Measurements from ENCODE around the gene NINL. TPM values are rescaled to one million over a fixed set of nuclear protein-coding genes. Genes with fewer than 3 reads are reported as not detected.

Gene NINL
- total RNA-seq, 2 donors from 2014 or later = 1.1 to 5.0 TPM

DNA sequence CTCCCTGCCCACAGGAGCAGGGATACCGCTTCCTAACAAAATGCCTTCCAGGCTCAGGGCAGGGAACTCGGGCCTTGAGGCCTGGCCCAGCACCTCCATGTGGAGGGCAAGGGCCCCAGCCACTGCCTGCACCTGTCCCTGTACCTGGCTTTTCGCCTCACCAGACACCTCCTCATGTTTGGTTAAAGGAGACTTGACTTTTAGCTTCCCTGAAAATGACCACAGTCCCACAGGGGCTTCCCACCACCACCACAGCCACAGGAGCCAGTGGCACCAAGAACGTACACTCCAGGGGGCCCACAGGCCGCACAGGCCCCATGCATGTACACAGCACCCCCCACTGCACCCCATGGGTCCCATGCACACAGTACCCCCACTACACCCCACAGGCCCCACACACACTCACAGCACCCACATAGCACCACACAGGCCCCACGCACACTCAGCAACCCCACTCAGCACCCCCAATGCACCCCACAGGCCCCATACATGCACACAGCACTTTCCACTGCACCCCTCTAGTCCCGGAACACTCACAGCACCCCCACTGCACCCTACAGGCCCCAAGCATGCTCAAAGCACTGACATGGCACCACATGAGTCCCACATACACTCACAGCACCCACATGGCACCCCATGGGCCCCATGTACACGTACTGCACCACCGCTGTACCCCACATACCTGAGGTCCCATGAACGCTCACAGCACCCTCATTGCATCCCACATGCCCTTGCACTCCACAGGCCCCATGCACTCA lies 91.4 kb downstream of the NINL start:
- no peak for ATAC-seq
- H3K4me1 Mint-ChIP-seq = peaks cover 2% of the 10 kb centered on the region
- H3K36me3 Mint-ChIP-seq (ENCODE audit: low read depth) = no peaks in the 10 kb centered on the region
- no peaks in the 10 kb centered on the region for H3K9me3 ChIP-seq (ENCODE audit: control insufficient read depth, low read length, poor library complexity, severe bottlenecking)
- H3K27ac Mint-ChIP-seq = no peak overlapping the region
- H3K4me3 Mint-ChIP-seq = no peak overlapping the region
- no peaks in the 10 kb centered on the region for H3K27me3 Mint-ChIP-seq
- no peak for DNase-seq

DNA sequence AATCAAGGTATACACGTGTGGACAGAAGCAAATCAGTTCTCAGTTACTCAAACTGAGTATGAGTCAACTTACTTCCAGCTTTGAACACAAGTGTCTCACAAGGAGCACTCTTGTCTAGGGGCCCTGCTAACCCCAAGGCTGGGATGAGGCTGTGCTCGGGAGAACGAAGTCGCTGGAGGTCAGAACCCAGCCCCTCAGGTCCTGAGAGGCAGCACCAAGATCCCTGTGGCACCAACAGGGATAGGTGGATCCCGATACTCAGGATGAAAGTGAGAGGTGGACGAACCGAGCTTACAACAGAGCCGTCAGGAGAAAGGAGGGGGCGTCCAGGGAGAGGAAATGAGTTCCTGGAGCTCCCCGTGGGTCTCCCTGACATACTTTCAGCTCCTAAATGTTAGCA lies 92.2 kb downstream of the NINL start:
- peaks cover 2% of the 10 kb centered on the region for H3K4me1 Mint-ChIP-seq
- H3K27ac Mint-ChIP-seq = no peak overlapping the region
- DNase-seq = no peak
- no peaks in the 10 kb centered on the region for H3K27me3 Mint-ChIP-seq
- no peak overlapping the region for H3K4me3 Mint-ChIP-seq
- no peaks in the 10 kb centered on the region for H3K36me3 Mint-ChIP-seq (ENCODE audit: low read depth)
- no peak for ATAC-seq
- no peaks in the 10 kb centered on the region for H3K9me3 ChIP-seq (ENCODE audit: control insufficient read depth, low read length, poor library complexity, severe bottlenecking)

DNA sequence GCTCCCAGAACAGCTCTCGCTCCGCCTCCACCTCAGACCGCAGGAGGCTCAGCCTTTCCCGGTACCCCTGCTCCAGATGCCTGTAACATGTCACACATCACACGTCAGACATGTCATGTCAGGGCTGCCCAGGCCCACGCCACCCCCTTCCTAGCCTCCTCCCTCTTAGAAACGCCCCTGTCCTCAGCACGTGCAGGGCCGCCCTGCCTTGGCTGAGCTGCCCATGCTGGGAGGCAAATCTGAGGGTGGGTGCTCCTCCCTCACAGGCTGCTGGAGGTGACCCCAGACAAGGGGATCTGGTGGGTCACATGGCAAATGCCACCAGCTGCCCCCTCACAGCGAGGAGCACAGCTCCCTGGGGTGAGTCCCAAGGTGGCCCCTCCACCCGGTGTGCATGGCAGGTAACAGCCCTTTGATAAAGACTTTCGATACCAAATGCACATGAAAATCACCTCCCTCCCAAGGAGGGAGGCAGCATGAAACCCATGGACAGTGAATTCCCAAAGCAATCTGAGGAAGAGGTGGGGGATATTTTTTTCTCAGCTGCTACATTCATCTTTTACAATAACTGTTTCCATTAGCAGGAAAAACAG lies 93.8 kb downstream of the NINL start:
- H3K27ac Mint-ChIP-seq = no peak overlapping the region
- DNase-seq (no peak), ATAC-seq (no peak)
- H3K27me3 Mint-ChIP-seq = no peaks in the 10 kb centered on the region
- no peaks in the 10 kb centered on the region for H3K9me3 ChIP-seq (ENCODE audit: control insufficient read depth, low read length, poor library complexity, severe bottlenecking)
- H3K4me3 Mint-ChIP-seq = no peak overlapping the region
- H3K36me3 Mint-ChIP-seq (ENCODE audit: low read depth) = no peaks in the 10 kb centered on the region
- peaks cover 4% of the 10 kb centered on the region for H3K4me1 Mint-ChIP-seq

DNA sequence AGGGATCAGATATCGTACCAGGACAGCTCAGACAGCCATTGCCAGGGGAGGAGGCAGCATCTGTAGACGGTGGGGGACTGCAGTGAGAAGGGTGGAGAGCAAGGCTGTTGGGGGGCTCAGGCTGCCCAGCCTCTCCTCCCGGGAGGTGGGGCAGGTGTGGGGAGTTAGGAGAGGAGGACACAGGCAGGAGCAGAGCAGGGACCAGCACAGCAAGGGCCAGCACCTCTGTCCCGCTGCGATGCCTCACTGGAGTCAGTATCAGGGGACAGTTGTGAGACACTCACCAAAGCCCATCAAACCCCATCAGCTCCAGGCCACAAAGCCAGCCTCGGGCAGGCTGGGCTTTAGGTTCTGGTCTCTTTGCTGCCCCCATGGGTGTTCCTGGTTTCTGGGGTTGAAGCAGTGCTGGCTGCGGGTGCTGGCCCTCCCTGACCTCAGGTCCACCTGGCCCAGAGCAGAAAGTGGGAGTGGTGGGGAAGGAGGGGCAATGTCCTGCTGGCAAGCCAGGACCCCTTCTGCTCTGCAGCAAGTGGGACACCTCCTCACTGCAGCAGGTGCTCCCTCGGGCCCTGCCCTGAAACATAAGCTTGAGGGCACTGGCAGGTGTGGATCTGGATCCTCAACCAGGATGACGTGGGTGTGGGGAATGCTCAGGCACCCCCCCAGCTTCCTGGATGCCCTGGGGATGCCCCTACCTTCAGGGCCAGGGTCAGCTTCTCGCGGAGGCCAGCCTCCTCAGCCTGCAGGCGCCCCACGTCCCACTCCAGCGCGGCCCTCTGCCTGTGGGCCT lies 94.5 kb downstream of the NINL start:
- peaks cover 9% of the 10 kb centered on the region for H3K4me1 Mint-ChIP-seq
- no peak overlapping the region for H3K27ac Mint-ChIP-seq
- no peak overlapping the region for H3K4me3 Mint-ChIP-seq
- DNase-seq (no peak), ATAC-seq (no peak)
- no peaks in the 10 kb centered on the region for H3K27me3 Mint-ChIP-seq
- no peaks in the 10 kb centered on the region for H3K9me3 ChIP-seq (ENCODE audit: control insufficient read depth, low read length, poor library complexity, severe bottlenecking)
- H3K36me3 Mint-ChIP-seq (ENCODE audit: low read depth) = no peaks in the 10 kb centered on the region

DNA sequence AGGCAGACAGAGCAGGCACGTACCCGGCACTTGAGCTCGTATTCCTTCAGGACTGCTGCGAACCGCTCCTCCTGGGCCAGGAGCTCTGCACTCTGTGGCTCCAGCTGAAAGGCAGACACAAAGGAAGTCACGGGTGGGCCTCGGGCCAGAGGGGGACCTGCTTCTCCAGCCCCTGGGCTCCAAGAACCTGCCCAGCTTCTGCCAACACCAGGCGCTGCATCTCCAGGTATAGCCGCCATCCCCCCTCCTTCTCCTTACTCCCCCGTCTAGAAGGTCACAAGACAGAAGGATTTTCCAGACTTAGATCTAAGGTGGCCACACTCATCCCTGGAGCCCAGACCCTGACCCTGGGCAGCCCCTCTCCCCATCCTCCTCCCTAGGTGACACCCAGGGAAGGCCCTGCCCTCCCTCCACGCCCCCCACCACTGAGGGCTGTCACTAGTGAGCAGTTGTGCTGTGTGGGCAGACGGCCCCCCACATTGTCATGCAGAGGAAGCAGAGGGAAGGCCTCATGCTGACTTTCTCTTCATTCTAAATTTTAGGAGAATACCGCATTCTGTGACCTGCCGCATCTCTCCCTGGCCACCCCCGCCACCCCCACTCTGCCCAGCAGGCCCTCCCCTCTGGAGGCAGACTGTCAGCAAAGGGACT lies 96.0 kb downstream of the NINL start:
- no peaks in the 10 kb centered on the region for H3K9me3 ChIP-seq (ENCODE audit: control insufficient read depth, low read length, poor library complexity, severe bottlenecking)
- no peaks in the 10 kb centered on the region for H3K27me3 Mint-ChIP-seq
- ATAC-seq (no peak), DNase-seq (no peak)
- no peaks in the 10 kb centered on the region for H3K36me3 Mint-ChIP-seq (ENCODE audit: low read depth)
- peaks cover 20% of the 10 kb centered on the region for H3K4me1 Mint-ChIP-seq
- no peak overlapping the region for H3K27ac Mint-ChIP-seq
- no peak overlapping the region for H3K4me3 Mint-ChIP-seq

DNA sequence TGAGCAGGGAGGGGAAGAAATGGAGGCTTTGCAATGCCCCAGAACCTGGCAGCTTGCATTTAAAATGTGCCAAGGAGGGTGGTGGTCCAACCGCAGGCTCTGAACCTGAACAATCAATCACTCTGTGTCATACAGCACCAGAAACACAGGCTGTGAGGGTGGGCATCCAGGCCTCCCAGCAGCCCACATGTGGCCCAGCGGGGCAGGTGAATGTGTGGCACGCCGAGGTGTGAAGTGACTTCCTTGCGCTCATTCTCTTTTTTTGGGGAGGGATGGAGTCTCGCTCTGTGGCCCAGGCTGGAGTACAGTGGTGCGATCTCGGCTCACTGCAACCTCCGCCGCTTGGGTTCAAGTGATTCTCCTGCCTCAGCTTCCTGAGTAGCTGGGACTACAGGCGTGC lies 97.4 kb downstream of the NINL start:
- Mint-ChIP-seq H3K36me3 (ENCODE audit: low read depth) (no peaks in the 10 kb centered on the region), H3K27me3 (no peaks in the 10 kb centered on the region), H3K4me3 (no peak overlapping the region), H3K27ac (no peak overlapping the region), H3K4me1 (peaks cover 22% of the 10 kb centered on the region)
- no peak for DNase-seq
- ATAC-seq = no peak
- H3K9me3 ChIP-seq (ENCODE audit: control insufficient read depth, low read length, poor library complexity, severe bottlenecking) = no peaks in the 10 kb centered on the region

DNA sequence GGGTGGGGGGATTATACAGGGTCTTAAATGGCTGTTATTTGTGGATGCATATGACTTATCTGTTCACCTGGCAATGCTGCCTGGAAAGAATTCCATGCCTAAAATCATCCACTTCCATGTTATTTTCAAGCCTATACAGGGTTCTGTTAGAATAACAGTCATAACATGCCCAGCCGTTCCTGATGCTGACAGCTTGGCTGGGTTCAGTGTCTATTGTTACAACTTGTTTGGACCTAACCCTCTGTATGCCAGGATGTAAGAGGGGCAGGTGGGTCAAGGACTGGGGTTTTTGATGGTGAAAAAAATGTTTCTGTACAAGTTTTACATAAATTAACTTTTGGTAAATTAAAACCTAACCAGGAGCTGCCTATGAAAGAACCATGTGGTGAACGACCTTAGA lies 98.0 kb downstream of the NINL start:
- DNase-seq = no peak

DNA sequence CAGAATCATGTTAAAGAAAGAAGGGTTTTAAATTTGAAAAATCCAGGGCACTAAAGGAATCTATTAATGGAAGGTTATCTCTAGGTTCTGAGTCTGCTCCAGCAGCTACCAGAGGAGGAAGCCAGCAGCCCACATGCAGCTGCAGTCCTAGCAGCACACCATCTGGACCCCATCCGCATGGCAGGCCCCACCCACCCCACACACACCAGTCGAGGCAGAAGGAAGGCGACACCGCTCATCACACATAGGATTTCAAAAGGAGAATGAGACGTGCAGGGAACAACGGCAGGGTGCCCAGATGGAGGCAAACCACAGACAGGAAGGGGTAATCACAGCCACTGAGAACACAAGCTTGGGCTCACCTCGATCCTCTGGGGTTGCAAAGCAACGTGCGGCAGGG lies 99.0 kb downstream of the NINL start:
- Mint-ChIP-seq H3K4me1 (peaks cover 22% of the 10 kb centered on the region), H3K36me3 (ENCODE audit: low read depth) (no peaks in the 10 kb centered on the region), H3K4me3 (no peak overlapping the region), H3K27ac (no peak overlapping the region), H3K27me3 (no peaks in the 10 kb centered on the region)
- DNase-seq = no peak
- H3K9me3 ChIP-seq (ENCODE audit: control insufficient read depth, low read length, poor library complexity, severe bottlenecking) = no peaks in the 10 kb centered on the region
- ATAC-seq = no peak

More for the DNA sequence above, 98.0 kb downstream of the NINL start:
- Mint-ChIP-seq H3K27ac (no peak overlapping the region), H3K4me3 (no peak overlapping the region), H3K36me3 (ENCODE audit: low read depth) (no peaks in the 10 kb centered on the region), H3K27me3 (no peaks in the 10 kb centered on the region), H3K4me1 (peaks cover 22% of the 10 kb centered on the region)
- no peak for ATAC-seq
- H3K9me3 ChIP-seq (ENCODE audit: control insufficient read depth, low read length, poor library complexity, severe bottlenecking) = no peaks in the 10 kb centered on the region

DNA sequence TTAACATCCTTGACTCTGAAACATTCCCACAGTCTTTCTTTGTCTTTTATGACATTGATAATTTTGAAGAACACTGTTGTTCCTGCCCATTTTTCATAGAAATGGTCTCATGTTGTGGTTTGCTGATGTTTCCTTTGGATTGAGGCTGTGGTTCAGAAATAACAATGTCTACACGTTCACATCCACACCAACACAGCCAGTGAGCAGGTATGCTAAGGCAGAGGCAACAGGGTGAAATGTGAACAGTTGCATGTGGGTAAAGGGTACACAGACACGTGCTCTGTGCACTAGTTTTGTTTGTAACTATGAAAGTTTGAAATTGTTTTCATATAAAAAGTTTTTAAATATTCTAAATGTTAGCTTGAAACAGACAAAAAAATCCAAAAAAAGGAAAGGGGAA lies 99.5 kb downstream of the NINL start:
- no peaks in the 10 kb centered on the region for H3K9me3 ChIP-seq (ENCODE audit: control insufficient read depth, low read length, poor library complexity, severe bottlenecking)
- no peak for DNase-seq
- Mint-ChIP-seq H3K27ac (no peak overlapping the region), H3K4me1 (peaks cover 22% of the 10 kb centered on the region), H3K36me3 (ENCODE audit: low read depth) (no peaks in the 10 kb centered on the region), H3K4me3 (no peak overlapping the region), H3K27me3 (no peaks in the 10 kb centered on the region)
- no peak for ATAC-seq

DNA sequence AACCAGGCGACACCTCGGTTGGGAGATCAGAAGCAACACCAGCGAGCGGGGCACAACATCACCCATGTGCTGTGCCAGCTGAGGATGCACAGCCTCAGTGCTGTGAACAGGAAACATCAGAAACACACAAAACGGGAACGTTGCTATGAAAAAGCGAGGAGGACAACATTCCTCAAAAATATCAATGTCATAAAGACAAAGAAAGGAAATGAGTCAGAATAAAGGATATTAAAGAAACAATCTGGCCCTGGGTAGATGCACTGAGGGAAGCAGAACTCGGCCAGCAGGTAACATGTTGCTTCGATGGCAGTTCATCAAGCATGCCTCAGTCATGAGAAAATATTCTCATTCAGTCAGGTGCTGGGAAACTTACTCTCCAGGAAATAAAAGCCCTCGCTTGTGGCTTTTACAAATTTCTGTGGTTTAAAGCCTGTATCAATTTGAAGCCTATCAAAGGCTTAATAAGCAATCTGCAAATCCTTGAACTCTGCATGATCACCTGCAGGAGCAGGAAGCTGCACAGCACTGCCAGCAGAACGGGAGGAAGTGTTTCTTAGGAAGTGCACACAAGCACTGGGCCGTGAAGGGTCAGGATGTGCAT lies 100.3 kb downstream of the NINL start:
- DNase-seq (no peak), ATAC-seq (peak; percentile 46)
- Mint-ChIP-seq H3K27me3 (no peaks in the 10 kb centered on the region), H3K4me3 (peak overlapping the region; percentile 80), H3K27ac (peak overlapping the region; percentile 76), H3K36me3 (ENCODE audit: low read depth) (no peaks in the 10 kb centered on the region), H3K4me1 (peaks cover 22% of the 10 kb centered on the region)
- H3K9me3 ChIP-seq (ENCODE audit: control insufficient read depth, low read length, poor library complexity, severe bottlenecking) = no peaks in the 10 kb centered on the region

DNA sequence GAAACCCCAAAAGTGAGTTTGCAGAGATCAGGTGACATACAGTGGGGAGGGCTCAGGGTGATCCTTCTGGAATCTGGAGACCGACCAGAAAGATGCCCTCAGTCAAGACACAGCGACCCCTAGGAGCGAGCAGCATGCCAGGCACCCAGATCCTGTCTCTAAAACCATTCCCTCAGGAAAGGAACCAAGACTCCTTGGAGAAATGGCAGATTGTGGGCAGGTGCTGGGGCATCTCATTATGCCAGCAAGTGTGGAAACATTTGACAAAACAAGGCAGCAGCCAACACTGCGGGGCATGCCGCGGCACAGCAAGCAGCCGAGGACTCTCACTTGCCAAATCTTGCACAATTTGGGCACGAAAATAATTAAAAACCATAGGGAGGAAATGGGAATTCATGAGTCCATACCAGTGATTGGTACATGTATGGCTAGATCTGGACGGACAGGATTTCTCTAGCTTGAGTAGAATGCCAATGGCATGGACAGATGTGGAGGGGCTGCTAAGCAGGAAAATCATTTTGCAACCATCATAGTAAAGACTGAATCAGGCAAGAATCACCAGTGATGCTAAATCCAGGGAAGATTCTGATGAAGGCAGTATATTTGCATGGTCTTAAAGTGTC lies 101.0 kb downstream of the NINL start:
- Mint-ChIP-seq H3K36me3 (ENCODE audit: low read depth) (no peaks in the 10 kb centered on the region), H3K4me3 (no peak overlapping the region), H3K4me1 (peaks cover 22% of the 10 kb centered on the region), H3K27ac (peak overlapping the region; percentile 76), H3K27me3 (no peaks in the 10 kb centered on the region)
- ATAC-seq = no peak
- no peak for DNase-seq
- H3K9me3 ChIP-seq (ENCODE audit: control insufficient read depth, low read length, poor library complexity, severe bottlenecking) = no peaks in the 10 kb centered on the region

DNA sequence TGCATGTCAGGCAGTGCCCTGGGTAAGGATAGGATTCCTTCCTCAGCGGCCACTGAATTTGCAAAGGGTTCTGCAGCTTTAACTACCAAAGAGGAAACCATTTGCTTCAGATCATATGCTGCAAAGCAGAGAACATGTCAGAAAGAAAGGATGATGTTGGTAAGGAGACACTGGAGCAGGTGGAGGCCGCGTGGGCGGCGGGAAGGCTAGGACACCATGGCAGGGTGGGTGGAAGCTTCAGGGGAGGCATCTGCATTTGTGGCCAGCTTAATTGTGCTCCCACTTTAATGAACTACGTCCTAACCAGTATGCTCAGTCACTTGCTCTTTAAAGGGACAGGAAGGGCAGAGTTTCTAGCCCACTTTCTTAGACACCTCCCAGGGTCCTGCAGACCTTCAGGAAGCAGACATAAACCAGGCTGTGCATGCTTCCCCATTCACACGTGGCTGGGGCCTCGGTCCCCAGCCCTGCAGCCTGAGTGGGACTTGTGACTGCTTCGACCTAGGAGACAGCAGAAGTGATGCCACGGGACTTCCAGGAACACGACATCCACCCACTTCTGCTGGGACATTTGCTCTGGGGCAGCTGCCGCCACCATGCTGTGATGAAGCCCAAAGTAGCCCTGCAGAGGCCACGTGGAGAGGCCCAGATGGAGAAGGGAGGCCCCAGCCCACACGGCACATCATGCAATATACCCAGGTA lies 101.7 kb downstream of the NINL start:
- DNase-seq (no peak), ATAC-seq (no peak)
- no peaks in the 10 kb centered on the region for H3K9me3 ChIP-seq (ENCODE audit: control insufficient read depth, low read length, poor library complexity, severe bottlenecking)
- no peak overlapping the region for H3K4me3 Mint-ChIP-seq
- H3K27me3 Mint-ChIP-seq = no peaks in the 10 kb centered on the region
- H3K4me1 Mint-ChIP-seq = peaks cover 22% of the 10 kb centered on the region
- peak overlapping the region; percentile 16 for H3K27ac Mint-ChIP-seq
- no peaks in the 10 kb centered on the region for H3K36me3 Mint-ChIP-seq (ENCODE audit: low read depth)

Measured in T-helper 17 cell (primary cell).